Heart right ventricle (tissue), 16 donors: ENCODE measurements around the gene PPIL6. TPM values are rescaled to one million over a fixed set of nuclear protein-coding genes. Genes with fewer than 3 reads are reported as not detected.

Experiments used
- ATAC-seq, 8 donors: fragments of 200-7000 bp; cut with Tn5 transposase; one replicate each; pipeline ENCODE4 v1.9.1; 2020; ENCODE audit warnings: mild to moderate bottlenecking in 8 of 8, moderate library complexity in 8 of 8, moderate number of reproducible peaks in 1 of 8
- DNase-seq, 2 donors: peaks; one replicate each; pipeline ENCODE4 v3.0.0-alpha.2; 2020
- H3K27ac ChIP-seq, 10 donors: fragments of 200-600 bp; sonication (generic) in 2 of 10; one replicate each; pipeline versions ENCODE4 v1.5.0 to v1.8.0; 2020 to 2022; ENCODE audit warnings: mild to moderate bottlenecking in 3 of 10
- H3K27me3 ChIP-seq, 7 donors: fragments of 200-600 bp; one replicate each; pipeline ENCODE4 v1.8.0; 2021 to 2022; ENCODE audit warnings: mild to moderate bottlenecking in 2 of 7
- H3K36me3 ChIP-seq, 9 donors: fragments of 200-600 bp; sonication (generic) in 1 of 9; one replicate each; pipeline versions ENCODE4 v1.5.0 to v1.8.0; 2020 to 2022; ENCODE audit warnings: mild to moderate bottlenecking in 2 of 9
- H3K4me1 ChIP-seq, 9 donors: fragments of 200-600 bp; sonication (generic) in 1 of 9; one replicate each; pipeline versions ENCODE4 v1.5.0 to v1.8.0; 2020 to 2022; ENCODE audit warnings: mild to moderate bottlenecking in 4 of 9
- H3K4me3 ChIP-seq, 10 donors: fragments of 200-600 bp; sonication (generic) in 2 of 10; one replicate each; pipeline versions ENCODE4 v1.5.0 to v1.8.0; 2020 to 2022; ENCODE audit warnings: mild to moderate bottlenecking in 7 of 10, moderate library complexity in 2 of 10
- H3K9me3 ChIP-seq, 11 donors: fragments of 200-600 bp in 10 of 11; sonication (generic) in 2 of 11; one replicate each; pipeline versions ENCODE4 v1.5.0 to v1.8.0; 2013 to 2022; ENCODE audit warnings: mild to moderate bottlenecking in 2 of 11, control low read depth in 1 of 11, moderate library complexity in 1 of 11
- WGBS, 2 donors: extraction: QIAGEN DNeasy Blood & Tissue Kit; methylation state at CpG; one replicate each; pipeline ENCODE4 v1.1.7; 2013; ENCODE audit warnings: inconsistent platforms in 1 of 2; 5-methylcytosine and 5-hydroxymethylcytosine counted together
- intact Hi-C, 10 donors: fragments of 100-400 bp; cut with DNase I; formaldehyde crosslinking; loops; one replicate each; pipeline versions ENCODE4 v1.11.1 to v1.14.2; 2022
- polyA plus RNA-seq, 2 donors: library from polyadenylated mRNA; stranded (reverse); fragments of 200-250 nt; gene quantifications; one replicate each; pipeline ENCODE4 v1.2.3, GENCODE V29; 2013
- total RNA-seq, 10 donors: library from RNA; stranded (reverse); fragmentation: NEBNext Ultra II Directional in 3 of 10; extraction: Animal tissue kit (Norgen Biotek cat#: 25700) in 3 of 10; gene quantifications; one replicate each; pipeline versions ENCODE4 v1.2.1 to v1.2.4, GENCODE V29; 2021 to 2023
- TF ChIP-seq, protein P1 (sequence below), 9 donors: fragments of 200-600 bp; sonication (generic) in 2 of 9; IDR thresholded peaks; one replicate each; pipeline versions ENCODE4 v1.5.0 to v1.8.0; 2021 to 2022; ENCODE audit warnings: antibody characterized with exemption in 9 of 9, mild to moderate bottlenecking in 5 of 9, moderate library complexity in 1 of 9
- donor health status: Arrhythmogenic right ventricular cardiomyopathy.
- donor health status: ischemic (EF 13 %, LVEDD 7.1; RV severe dilation, severe dysfunction).
- donor health status: healthy with polysubstance abuse.
- donor health status: DM: no; HTN: yes; CAD: no.
- donor health status: DM: no; HTN: no; CAD: no.
- donor health status: ischemic (EF 25% LVEDD 6.9; RV normal size, moderate dysfunction).
- donor health status: ischemic (EF 25% LVEDD 5.7; RV mildly dilated, moderate dysfunction).
- donor health status: healthy.
- donor health status: DM: yes; HTN: yes; CAD: no.
- donor health status: Ischemic cardiomyopathy.
- donor health status: ischemic (EF 35%, LVEDD 5.7; RV mildly dilated, moderate dysfunction).
- donor health status: nonischemic (EF 11% LVEDD 7.7; RV severe dilation, severe dysfunction).
- donor health status: DM: yes; HTN: yes; CAD: no.
- donor health status: PGD.
- donor health status: ischemic (EF 29% LVEDD 5.4; RV normal size, mild dysfunction).
- donor health status: nonischemic (EF 23%, LVEDD 6.1; RV moderate dilation, normal function).

PPIL6 gene
- total and polyA plus RNA-seq, 12 donors = 0.44 to 5.2 (median 2.6) TPM

- Histone ChIP-seq H3K9me3 (peaks cover 0 to 15% (median 5%) of the 10 kb centered on the region in 11 donors), H3K36me3 (peaks cover 0 to 96% (median 12%) of the 10 kb centered on the region in 9 donors), H3K4me3 (no peak overlapping the region), H3K4me1 (peaks cover 0 to 20% (median 13%) of the 10 kb centered on the region in 9 donors), H3K27me3 (no peaks in the 10 kb centered on the region), H3K27ac (no peak overlapping the region)
- intact Hi-C loops = no loop called here
- no peak for ATAC-seq
- no peak for DNase-seq
- TF ChIP-seq, protein P1, sequence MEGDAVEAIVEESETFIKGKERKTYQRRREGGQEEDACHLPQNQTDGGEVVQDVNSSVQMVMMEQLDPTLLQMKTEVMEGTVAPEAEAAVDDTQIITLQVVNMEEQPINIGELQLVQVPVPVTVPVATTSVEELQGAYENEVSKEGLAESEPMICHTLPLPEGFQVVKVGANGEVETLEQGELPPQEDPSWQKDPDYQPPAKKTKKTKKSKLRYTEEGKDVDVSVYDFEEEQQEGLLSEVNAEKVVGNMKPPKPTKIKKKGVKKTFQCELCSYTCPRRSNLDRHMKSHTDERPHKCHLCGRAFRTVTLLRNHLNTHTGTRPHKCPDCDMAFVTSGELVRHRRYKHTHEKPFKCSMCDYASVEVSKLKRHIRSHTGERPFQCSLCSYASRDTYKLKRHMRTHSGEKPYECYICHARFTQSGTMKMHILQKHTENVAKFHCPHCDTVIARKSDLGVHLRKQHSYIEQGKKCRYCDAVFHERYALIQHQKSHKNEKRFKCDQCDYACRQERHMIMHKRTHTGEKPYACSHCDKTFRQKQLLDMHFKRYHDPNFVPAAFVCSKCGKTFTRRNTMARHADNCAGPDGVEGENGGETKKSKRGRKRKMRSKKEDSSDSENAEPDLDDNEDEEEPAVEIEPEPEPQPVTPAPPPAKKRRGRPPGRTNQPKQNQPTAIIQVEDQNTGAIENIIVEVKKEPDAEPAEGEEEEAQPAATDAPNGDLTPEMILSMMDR (IDR thresholded peaks at IDR 0.05) = no peak
Measured at GRCh38 chr6:109358204-109358603, 82.2 kb downstream of the PPIL6 start.

GRCh38 chr6:109356237-109356636, 84.2 kb downstream of the PPIL6 start:
- peaks cover 0 to 76% (median 12%) of the 10 kb centered on the region in 9 donors for H3K36me3 ChIP-seq
- peaks cover 0 to 26% (median 20%) of the 10 kb centered on the region in 9 donors for H3K4me1 ChIP-seq
- ATAC-seq = no peak
- H3K27ac ChIP-seq = no peak overlapping the region
- H3K4me3 ChIP-seq = no peak overlapping the region
- TF ChIP-seq, protein P1 (IDR thresholded peaks at IDR 0.05) = no peak
- intact Hi-C loops = no loop called here
- DNase-seq = no peak
- no peaks in the 10 kb centered on the region for H3K27me3 ChIP-seq
- H3K9me3 ChIP-seq = peaks cover 0 to 11% (median 5%) of the 10 kb centered on the region in 11 donors
- 98 to 100% methylated on average over 3 of the region's 3 CpGs for WGBS, 2 donors

- H3K27ac ChIP-seq = no peak overlapping the region
- intact Hi-C loops = no loop called here
- 86 to 89% methylated on average over 5 of the region's 5 CpGs for WGBS, 2 donors
- H3K27me3 ChIP-seq = no peaks in the 10 kb centered on the region
- no peak overlapping the region for H3K4me3 ChIP-seq
- TF ChIP-seq, protein P1 (IDR thresholded peaks at IDR 0.05) = no peak
- H3K9me3 ChIP-seq = peaks cover 0 to 7% (median 5%) of the 10 kb centered on the region in 11 donors
- peak in 2 of 8 donors; percentile 37 to 66 for ATAC-seq
- H3K36me3 ChIP-seq = peaks cover 0 to 35% (median 7%) of the 10 kb centered on the region in 9 donors
- H3K4me1 ChIP-seq = peaks cover 5 to 55% (median 21%) of the 10 kb centered on the region in 9 donors
- DNase-seq = no peak
Measured at GRCh38 chr6:109351231-109352130, 88.9 kb downstream of the PPIL6 start.

- Histone ChIP-seq H3K9me3 (no peaks in the 10 kb centered on the region), H3K27ac (peak overlapping the region in 1 of 10 donors; percentile 12), H3K27me3 (peaks cover 0 to 4% (median 0%) of the 10 kb centered on the region in 7 donors), H3K4me3 (no peak overlapping the region), H3K36me3 (peaks cover 0 to 15% (median 0%) of the 10 kb centered on the region in 9 donors), H3K4me1 (peaks cover 5 to 55% (median 21%) of the 10 kb centered on the region in 9 donors)
- 28 to 29% methylated on average over 3 of the region's 3 CpGs for WGBS, 2 donors
- intact Hi-C loops = no loop called here
- TF ChIP-seq, protein P1 (IDR thresholded peaks at IDR 0.05) = no peak
- ATAC-seq = peak; percentile 54 to 89 (median 68)
- peak in 1 of 2 donors; percentile 28 for DNase-seq
Measured at GRCh38 chr6:109349419-109349987, 90.9 kb downstream of the PPIL6 start.
